ENCODE results near the gene QPCTL.
"Not testable (repeated sequence)": the region's sequence is repeated elsewhere in the genome, so short reads cannot be mapped to it uniquely, and the experiment has no call there.

QPCTL gene

DNA sequence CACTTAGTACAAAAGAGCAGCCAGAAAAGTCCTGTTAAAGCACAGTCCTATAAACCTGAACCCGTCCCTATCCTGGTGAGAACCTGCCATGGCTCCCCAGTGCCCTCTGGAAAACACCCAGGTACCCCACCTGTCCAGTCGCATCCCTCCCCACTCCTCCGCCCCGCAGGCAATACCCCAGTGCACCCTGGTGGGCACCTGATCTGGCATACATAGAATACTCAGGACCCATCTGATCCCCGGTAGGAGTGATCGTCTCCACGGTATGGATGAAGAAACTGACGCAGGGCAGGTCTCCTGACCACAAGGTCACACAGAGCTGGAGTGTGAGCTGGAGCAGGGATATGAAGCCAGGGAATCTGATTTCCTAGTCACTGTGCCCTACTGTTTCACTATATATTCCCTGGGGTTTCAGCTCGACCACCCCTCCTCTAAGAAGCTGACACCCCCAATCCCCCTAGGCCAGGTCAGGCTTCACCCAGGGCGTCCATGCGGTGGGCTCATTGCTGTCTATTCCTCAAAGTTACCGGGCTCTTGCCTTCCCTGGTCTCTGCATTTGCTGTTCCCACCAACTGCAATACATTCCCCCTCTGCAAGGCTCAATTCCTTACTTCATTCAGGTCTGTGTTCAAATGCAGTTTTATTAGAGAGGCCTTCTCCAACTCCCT, 25.7 kb downstream of the QPCTL start:
- DNase-seq, result no peak

DNA sequence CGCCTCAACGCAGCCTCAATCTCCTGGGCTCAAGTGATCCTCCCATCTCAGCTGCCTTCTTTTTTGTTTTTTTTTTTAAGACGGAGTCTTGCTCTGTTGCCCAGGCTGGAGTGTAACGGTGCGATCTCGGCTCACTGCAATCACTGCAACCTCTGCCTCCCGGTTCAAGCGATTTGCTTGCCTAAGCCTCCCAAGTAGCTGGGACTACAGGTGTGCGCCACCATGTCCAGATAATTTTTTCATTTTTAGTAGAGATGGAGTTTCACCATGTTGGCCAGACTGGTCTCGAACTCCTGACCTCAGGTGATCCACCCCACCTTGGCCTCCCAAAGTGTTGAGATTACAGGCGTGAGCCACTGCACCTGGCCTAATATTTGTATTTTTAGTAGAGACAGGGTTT, 27.6 kb downstream of the QPCTL start:
- not testable (repeated sequence) for DNase-seq

DNA sequence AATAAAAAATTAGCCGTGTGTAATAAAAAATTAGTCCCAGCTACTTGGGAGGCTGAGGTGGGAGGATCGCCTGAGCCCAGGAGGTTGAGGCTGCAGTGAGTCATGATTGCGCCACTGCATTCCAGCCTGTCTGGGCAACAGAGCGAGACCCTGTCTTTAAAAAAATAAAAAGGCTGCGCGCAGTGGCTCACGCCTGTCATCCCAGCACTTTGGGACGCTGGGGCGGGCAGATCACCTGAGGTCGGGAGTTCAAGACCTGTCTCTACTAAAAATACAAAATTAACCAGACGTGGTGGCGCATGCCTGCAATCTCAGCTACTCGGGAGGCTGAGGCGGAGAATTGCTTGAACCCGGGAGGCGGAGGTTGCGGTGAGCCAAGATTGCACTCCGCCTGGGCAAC, 36.2 kb downstream of the QPCTL start:
- DNase-seq, result not testable (repeated sequence)

DNA sequence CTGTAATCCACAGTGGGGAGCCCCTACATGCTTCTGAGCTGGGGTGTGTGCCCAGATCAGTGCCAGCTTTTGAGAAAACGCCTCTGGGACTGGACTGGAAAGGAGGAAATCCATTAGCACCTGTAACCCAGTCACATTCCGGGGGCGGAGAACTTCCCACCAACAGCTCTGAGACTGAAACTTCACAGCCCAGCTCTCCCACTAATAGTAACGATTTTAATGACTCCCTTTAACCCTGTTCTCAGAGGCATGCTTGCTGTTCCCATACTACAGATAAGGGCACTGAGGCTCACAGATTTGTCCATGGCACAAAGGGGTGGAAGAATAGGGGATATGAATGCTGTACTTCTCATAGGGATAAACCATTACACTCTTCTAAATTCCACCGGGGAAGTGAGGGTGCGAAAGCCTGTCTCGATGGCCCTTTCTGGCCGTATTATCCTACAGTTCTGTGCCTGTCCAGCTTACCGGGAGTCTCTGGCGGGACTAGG, 37.4 kb downstream of the QPCTL start:
- DNase-seq, result peak; percentile 12

DNA sequence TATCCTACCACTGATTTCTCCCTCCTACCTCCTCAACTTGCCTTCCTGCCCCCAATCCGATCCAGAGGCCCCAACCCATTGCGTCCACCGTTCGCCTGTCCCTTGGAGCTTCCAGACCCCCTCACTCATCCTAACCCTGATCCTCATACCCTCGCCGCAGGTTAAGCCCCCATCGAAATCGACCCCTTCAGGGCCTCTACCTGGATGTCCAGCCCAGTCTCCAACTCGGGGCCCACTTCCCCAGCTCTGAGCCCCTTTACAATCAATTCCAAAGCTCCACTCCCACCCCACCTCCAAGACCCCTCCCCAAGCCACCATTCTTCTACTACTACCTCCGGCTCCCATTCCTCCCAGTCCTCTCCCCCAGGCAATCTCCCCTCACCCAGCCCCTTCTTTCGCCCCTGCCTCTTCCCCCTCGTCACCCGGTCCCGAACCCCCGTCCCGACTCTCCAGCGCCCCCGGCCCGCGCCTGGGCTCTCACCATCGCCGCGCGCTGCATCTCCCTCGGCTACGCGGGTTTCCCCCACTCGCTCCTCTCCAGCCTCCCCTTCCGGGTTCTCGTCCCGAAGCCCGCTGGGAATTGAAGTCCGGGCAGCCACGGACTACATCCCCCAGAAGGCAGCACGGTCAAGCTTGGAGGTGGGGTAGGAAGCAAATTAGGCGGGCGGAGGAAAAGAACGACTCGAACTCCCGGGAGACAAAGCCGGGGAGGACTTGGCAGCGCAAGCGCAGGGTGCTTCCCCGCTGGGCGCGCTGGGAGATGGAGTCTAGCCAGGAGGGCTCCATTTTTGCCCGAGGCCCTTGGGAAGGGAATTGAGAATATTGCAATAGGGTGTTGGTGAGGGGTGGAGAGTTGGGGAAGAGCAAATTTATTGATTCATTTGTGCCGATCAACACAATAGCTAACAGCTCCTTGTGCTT, 38.2 kb downstream of the QPCTL start, which contains the start of gene FBXO46:
Gene FBXO46, minus strand, starts transcription at position 529 of the 921 bp plus-strand sequence. CDS start 17,401 bp downstream, outside the sequence.
- DNase-seq, result peak; percentile 98

DNA sequence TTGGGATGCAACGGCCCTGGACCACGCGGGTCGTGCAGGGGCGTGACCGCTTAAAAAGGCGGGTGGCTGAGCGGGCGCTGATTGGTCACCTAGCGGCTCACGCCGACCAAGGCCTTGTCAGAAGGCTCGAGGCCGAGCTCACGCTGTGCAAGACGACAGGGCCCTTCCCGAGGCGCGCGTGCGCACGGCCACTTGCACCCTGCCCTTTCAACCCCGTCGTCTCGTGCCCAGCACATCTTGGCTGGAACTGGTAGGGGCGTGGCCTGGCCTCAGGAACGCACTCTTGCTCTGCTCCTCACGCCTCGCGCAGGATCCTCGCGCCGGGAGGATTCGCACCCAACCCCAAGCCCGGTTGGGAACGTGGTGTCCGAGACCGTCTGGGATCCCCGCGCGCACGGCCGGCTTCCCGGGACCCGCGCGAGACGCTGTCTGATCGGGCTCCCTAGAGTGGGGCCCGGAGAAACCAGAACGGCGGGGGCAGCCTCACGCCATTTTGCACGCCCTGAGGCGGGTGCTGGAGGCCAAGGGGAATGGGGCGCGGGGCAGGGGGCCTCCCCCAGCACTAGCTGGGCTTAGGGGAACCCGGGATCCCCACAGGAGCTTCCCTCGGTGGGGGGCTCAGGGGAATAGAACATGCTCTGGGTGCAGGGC, 40.8 kb downstream of the QPCTL start, which contains the start of gene MEIOSIN:
Gene MEIOSIN, plus strand, starts transcription at position 280 of the 651 bp plus-strand sequence. CDS start 1,938 bp downstream, outside the sequence.
- DNase-seq, result no peak

DNA sequence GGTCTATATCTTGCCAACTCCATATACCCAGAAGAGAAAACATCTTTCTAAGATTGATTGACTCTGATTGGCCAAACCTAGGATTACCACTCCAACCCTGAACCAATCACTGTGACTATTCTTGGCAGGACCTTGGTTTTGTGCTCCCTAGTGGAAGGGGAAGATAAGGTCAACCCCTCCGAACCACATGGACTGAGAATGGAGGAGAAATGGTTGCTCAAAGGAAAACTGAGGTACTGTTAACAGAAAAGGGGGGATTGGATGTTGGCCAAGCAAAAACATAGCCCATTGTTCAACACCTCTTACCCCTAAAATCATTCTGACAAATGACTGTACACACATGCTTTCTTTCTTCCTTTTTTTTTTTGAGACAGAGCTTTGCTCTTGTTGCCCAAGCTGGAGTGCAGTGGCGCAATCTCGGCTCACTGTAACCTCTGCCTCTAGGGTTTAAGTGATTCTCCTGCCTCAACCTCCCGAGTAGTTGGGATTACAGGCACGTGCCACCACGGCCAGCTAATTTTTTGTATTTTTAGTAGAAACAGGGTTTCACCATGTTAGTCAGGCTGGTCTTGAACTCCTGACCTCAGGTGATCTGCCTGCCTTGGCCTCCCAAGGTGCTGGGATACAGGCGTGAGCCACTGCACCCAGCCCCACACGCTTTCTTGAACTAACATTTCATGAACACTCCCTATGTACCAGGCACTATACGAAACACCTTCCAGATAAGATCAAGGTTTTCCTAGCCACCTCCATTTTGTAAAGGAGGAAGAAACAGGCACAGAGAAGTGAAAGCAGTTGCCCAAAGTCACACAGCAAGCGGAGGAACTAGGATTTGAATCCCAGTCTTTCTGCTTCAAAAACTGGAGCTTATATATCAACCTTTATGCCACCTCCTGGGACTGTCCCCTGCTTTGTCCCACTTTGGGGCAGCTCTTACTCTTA, 47.3 kb downstream of the QPCTL start:
- DNase-seq, result no peak

DNA sequence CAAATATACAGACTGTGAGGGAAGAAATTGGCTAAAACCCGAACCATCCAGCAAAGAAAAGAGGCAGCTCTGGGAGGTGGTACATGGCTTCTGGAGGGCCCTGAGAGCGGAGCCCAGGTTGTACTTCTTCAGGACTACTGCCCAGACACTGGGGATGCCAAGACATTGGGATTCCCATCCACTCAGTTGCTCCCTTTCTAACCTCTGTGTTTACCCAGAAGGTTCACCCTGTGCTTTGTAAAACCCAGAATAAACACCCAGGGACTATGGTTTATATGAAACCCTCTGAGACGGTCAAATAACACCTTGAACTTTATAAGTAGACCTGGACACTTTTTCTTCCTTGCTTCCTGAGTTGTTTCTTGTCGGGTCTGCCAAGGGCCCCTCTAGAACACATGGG, 50.5 kb downstream of the QPCTL start:
- no peak for DNase-seq

DNA sequence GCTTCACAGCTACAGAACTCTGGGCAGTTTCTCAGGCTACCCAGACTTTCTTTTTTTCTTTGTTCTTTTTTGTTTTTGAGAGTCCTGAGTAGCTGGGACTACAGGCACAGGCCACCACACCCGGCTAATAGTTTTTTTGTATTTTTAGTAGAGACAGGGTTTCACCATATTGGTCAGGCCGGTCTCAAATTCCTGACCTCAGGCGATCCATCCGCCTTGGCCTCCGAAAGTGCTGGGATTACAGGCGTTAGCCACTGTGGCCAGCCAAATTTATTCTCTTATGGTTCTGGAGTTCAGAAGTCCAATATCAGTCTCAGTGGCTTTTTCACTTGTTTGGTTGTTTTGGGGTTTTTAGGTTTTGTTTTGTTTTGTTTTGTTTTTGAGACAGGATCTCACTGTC, 53.1 kb downstream of the QPCTL start:
- DNase-seq, result no peak

DNA sequence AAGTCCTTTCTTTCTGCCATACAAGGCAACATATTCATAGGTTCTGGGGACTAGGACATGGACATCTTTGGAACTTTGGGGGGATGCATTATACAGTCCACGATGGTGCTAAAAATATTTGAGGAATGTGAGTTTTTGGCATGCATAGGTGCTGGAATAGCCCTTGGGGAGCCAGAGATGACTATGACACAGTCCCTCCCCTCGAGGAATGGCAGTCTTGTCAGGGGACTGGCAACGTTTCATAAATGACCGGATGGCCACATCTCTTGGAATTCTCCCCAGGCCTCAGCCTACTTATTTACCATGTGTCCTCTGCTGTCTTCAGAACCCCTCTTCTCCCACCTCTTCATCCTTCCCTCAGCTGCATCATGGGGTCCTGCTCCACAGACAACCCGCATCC, 54.4 kb downstream of the QPCTL start:
- no peak for DNase-seq

DNA sequence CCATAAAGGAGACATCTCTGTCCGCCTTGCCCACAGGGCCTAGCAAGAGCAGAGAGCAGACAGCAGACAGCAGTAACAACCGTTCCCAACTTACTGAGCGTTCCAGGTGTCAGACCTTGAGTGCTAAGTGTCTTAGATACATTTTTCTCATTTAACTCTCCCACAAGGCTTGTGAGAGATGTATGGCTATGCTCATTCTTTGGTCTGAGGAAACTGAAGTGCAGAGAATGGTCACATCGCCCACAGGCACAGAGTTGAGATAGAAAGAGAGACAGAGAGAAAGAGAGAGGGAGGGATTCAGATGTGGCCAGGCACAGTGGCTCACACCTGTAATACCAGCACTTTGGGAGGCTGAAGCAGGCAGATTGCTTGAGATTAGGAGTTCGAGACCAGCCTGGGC, 55.0 kb downstream of the QPCTL start:
- DNase-seq, result no peak

DNA sequence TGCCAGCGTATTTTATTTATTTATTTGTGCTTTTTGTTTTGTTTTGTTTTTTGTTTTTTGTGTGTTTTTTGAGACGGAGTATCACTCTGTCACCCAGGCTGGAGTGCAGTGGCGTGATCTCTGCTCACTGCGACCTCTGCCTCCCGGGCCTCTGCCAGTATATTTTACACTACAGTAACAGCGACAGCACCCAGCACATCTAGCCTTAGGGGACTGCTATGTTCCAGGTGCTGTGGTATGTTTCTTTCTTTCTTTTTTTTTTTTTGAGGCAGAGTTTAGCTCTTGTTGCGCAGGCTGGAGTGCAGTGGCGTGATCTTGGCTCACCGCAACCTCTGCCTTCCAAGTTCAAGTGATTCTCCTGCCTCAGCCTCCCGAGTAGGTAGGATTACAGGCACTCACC, 59.0 kb downstream of the QPCTL start:
- not testable (repeated sequence) for DNase-seq

DNA sequence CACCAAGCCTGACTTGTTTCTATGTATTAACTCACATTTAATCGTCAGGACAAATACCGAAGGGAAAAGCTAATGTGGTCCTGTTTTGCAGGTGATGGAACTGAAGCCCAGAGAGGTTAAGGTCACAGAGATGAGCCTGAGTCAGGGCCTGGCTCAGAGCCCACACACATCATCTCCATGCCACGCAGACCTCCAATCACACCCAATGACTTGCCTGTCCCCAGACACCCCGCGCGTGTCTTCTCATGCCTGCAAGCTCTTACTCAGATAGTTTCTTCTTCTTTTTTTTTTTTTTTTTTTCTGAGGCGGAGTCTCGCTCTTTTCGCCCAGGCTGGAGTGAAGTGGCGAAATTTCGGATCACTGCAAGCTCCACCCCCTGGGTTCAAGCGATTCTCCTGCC, 60.2 kb downstream of the QPCTL start:
- DNase-seq, result no peak

DNA sequence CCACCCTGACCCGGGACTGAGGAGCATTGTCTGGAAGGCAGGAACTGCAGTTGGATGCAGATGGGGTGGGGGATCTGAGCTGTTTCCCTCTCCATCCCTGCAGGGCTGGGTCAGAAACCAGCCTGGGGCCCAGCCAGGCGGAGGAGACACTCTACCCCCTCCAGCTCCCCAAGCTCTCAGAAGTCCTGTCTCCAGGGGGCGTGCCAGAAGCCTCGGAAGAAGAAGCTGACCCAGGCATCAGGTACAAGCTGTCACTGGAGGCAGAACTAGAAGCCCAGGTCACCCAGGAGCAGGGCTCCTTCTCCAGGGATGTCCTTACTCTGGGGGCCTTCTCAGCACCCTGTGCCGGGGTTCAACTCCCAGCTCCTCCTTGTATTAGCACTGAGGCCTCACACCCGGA, 61.1 kb downstream of the QPCTL start:
- DNase-seq, result no peak

All from activated CD4-positive, alpha-beta T cell treated with anti-CD3 and anti-CD28 coated beads, Interleukin-2, amount 50 U/mL, for 16 hours (primary cell).